ENCODE data around the gene SUMF1.

Gene SUMF1

GRCh38 chr3:4497005-4497692 is 30.1 kb upstream of the SUMF1 start:
- no peak for DNase-seq

GRCh38 chr3:4496087-4496452 is 29.0 kb upstream of the SUMF1 start:
- DNase-seq = no peak

GRCh38 chr3:4495294-4496086 is 28.4 kb upstream of the SUMF1 start:
- no peak for DNase-seq

GRCh38 chr3:4494895-4495264 is 27.8 kb upstream of the SUMF1 start:
- DNase-seq = no peak

- peak; percentile 35 for DNase-seq
Observed at GRCh38 chr3:4493941-4494894, 27.1 kb upstream of the SUMF1 start.

GRCh38 chr3:4493014-4493940 is 26.2 kb upstream of the SUMF1 start, which contains the start of gene ITPR1:
Gene ITPR1, plus strand, starts transcription at chr3:4493348. Its CDS starts 23,144 bp downstream, at chr3:4516492.
- DNase-seq = peak; percentile 99

- DNase-seq = peak; percentile 58
Observed at GRCh38 chr3:4492208-4493013, 25.3 kb upstream of the SUMF1 start.

- no peak for DNase-seq
Observed at GRCh38 chr3:4491855-4492207, 24.8 kb upstream of the SUMF1 start.

GRCh38 chr3:4478261-4478660 is 11.2 kb upstream of the SUMF1 start:
- DNase-seq = no peak

GRCh38 chr3:4476496-4476895 is 9.4 kb upstream of the SUMF1 start:
- DNase-seq = no peak

GRCh38 chr3:4475804-4476203 is 8.7 kb upstream of the SUMF1 start:
- DNase-seq = no peak

- peak; percentile 51 for DNase-seq
Observed at GRCh38 chr3:4474683-4475490, 7.8 kb upstream of the SUMF1 start.

- DNase-seq = no peak
Observed at GRCh38 chr3:4472766-4473165, 5.7 kb upstream of the SUMF1 start.

GRCh38 chr3:4472312-4472711 is 5.2 kb upstream of the SUMF1 start:
- DNase-seq = no peak

- no peak for DNase-seq
Observed at GRCh38 chr3:4471907-4472306, 4.8 kb upstream of the SUMF1 start.

- DNase-seq = no peak
Observed at GRCh38 chr3:4467522-4467867, 426 bp upstream of the SUMF1 start.

GRCh38 chr3:4464576-4464975 is 2.5 kb downstream of the SUMF1 start:
- DNase-seq = no peak

- no peak for DNase-seq
Observed at GRCh38 chr3:4462369-4463040, 4.6 kb downstream of the SUMF1 start.

- DNase-seq = no peak
Observed at GRCh38 chr3:4461468-4462090, 5.5 kb downstream of the SUMF1 start.

GRCh38 chr3:4460334-4460733 is 6.7 kb downstream of the SUMF1 start:
- DNase-seq = no peak
